Measurements from ENCODE around the gene CFAP73.
"Not testable (repeated sequence)": the region's sequence is repeated elsewhere in the genome, so short reads cannot be mapped to it uniquely, and the experiment has no call there.

The CFAP73 gene

DNA sequence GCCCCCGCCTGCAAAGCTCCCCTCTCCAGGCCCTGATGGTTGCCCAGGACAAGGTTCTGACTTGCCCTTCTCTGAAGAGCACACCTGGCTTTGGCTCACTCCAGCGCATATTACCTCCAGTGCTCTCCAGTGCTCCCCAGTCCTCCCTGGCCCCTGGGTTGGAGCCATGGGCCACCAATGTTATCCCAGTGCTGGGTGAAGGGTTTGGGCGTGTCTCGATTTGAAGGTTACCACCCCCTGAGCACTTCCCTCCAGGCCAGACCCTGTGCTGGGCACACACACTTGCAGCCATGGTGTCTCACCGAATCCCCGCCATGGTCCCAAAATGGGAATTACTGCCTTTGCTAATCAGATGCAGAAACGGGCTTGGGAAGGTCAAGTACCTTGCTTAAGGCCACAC is 47.1 kb downstream of the CFAP73 start:
- DNase-seq: no peak

DNA sequence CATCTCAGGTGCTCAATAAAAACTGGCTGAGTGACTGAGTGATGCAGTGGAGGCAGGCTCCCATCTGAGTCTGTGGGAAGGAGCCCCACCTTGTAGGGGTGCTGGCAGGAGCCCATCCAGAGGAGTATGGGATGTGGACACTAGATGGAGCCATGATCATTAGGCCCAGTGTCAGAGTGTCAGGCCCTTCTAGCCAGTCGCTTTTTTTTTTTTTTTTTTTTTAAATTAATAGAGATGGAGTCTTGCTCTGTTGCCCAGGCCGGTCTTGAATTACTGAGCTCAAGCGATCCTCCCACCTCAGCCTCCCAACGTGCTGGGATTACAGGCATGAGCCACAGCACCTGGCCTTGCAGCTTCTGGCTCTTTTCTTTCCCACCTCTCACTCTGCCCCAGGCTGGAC is 47.5 kb downstream of the CFAP73 start:
- DNase-seq: peak; percentile 39

DNA sequence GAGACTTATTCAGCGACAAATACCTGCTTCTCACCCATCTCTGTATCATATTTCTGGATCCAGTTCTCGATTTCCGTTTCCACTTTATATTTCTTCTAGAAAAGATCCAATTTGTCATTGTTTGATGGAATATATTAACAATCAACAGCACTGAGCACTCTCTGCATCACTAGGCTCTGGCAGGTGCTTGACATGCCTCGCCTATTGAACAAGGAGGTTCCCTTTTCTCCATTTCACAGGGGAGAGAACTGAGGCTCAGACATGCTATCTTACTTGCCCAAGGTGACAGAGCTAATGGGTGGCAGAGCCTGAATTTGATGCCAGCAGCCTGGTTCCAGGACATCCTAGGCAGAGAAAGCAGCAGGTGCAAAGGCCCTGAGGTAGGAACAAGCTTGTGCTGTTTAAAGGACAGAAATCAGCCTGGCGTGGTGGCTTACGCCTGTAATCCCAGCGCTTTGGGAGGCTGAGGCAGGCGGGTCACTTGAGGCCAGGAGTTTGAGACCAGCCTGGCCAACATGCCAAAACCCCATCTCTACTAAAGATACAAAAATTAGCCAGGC is 48.1 kb downstream of the CFAP73 start:
- no peak for DNase-seq

DNA sequence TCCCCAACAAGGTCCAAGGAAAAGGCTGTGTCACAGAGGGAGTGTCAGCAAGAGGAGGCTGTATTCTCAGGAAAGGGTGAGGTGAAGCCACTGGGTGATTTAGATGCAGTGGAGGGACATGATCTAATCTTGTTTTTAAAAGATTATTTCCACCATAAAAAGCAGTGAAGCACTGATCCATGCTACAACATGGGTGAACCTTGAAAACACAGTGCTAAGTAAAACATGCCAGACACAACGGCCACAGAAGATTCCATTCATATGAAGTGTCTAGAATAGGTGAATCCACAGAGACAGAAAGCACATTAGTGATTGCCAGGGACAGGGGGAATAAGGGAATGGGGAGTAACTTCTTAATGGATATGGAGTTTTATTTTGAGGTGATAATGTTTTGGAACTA is 48.8 kb downstream of the CFAP73 start:
- DNase-seq: no peak

DNA sequence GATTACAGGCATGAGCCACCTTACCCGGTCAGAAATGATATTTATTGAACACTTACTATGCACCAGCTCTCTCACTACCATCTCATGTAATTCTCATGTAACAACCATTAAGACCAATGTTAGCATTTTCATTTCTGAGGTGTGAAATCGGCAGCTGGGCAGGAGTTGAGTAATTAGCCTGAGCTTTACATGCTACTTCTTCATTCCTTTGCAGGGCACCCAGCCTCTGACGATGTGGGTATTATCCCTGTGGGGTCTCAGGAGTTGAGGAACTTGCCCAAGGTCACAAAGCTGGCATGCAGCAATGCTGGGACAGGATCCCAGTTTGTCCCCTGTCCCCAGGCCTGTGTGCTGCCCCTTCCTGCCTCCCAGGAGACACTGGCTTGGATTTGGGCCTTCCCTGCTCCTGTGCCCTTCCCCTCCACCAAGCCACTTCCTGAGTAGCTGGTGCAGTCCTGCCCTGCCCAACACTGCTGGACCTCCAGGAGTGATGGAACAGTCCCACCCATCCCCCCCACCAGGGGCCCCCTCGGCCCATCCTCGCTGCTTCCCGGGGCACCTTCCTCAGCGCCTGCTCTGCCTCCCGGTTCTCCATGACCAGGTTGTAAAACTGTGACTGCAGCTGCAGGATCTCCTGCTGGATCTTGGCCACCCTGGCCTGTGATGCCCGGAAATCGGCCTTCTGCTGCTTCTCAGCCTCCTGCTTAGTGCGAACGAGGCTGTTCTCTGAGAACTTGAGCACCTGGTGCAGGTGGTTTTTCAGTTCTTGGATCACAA is 50.7 kb downstream of the CFAP73 start:
- DNase-seq: no peak

DNA sequence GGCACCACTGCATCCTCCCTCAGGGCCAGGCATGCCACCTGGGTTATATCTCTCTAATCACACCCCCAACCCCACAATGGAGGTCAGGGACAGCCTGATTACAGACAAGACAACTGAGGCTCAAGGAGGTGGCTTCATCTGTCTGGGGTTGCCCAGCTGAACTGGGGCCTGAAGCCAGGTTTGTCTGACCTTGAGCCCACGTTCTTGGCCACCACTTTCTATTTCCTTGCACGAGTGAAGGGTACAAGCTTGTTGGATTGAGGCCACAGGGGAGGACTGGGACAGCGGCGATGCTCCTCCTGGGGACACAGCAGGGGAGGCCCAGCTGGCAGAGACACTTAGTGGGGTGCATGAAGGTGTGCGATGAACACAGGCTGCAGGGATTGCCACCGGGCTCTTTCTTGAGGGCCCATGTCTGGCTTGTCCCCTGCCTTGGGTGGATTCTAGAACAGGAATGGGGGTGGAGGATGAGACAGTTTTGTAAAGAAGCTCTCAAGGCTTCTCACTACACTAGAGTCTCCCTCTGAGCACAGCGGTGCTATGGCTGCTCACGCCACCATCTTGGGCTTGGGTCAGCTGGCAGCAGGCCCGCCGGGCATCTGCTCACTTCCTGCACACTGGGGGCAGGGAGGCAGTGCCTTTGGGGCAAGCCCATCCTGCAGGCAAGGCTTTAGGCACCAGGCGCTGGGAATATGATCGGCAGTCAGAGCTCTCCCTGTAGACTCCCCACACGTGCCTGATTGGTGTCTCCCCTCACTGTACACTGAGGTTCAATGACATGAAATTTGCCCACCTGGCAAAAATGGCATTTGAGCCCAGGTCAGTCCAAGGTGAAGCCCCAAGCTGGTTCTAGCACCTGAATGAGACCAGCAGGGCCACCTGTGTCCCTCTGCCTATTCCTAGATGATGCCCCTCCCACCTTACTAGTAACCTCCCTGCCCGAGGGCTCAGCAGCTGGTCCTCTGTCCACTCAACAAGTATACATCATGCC is 52.0 kb downstream of the CFAP73 start:
- DNase-seq: no peak

DNA sequence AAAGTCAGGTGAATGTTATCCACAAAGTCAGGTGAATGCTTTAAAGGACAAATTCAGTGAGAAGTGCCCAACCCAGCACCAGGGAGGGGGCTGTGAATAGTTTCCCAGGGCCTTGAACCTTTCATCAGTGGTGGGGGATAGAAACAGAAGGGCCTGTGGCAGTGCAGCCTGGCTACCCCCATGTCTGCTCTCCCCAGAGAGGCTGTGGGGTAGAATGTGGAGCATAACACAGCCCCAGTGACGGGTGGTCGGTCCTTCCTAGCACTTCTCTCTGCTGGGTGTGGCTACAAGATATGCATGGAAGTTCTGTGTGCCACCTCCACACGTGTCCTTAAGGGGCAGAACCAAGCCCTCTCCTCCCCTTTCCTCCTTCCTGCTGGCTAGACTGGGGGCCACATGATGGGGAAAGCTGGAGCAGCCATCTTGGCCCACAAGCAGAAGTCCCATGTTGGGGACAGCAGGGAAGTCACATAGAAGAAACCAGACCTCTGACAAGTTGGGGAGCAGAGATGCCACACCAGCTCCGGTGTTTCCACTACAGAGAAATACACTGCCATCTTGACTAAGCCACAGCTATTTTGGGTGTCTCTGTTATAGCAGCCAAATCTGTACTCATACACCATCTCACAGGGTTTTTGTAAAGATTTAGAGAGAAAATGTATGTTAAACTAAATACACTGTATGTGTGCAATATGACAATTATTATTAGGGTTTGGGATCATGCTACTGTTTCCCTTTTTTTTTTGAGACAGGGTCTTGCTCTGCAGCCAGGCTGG is 53.0 kb downstream of the CFAP73 start:
- DNase-seq: no peak

DNA sequence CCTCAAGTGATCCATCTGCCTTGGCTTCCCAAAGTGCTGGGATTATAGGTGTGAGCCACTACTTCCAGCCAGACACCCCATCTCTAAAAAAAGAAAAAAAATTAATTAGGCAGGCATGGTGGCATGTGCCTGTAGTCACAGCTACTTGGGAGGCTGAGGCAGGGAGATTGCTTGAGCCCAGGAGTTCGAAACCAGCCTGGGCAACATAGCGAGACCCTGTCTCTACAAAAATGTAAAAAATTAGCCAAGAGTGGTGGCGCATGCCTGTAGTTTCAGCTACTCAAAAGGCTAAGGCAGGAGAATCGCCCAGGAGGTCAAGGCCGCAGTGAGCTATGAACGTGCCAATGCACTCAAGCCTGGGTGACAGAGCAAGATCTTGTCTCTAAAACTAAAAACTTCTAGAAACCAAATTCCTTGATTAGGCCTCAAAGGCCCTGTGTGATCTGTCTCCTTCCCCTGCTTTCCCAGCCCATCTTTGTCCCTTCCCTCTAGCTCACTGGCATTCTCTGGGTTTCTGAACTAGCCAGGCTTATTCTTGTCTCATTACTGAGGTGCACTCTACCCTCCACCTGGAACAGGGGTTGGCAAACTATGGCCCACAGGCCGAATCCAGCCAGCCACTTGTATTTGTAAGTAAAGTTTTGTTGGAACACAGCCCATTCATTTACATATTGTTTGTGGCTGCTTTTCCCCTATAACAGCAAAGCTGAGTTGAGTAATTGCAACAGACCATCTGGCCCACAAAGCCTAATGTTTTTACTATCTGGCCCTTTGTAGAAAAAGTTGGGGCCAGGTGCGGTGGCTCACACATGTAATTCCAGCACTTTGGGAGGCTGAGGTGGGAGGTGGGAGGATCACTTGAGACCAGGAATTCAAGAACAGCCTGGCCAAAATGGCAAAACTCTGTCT is 54.6 kb downstream of the CFAP73 start:
- no peak for DNase-seq

DNA sequence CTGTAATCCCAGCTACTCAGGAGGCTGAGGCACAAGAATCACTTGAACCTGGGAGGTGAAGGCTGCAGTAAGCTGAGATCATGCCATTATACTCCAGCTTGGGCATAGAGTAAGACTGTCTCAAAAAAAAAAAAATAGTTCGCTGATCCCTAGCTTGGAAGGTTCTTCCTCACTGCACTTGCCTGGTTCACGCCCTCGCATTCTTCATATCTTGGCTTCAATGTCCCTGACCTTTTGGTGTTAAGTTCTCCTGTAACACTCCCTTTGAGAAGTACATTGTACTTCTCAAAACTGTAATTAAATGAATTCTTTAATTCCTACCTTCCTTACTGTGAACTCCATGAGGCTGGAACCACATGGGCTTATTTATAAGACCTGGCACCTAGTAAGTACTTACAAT is 55.3 kb downstream of the CFAP73 start:
- no peak for DNase-seq

DNA sequence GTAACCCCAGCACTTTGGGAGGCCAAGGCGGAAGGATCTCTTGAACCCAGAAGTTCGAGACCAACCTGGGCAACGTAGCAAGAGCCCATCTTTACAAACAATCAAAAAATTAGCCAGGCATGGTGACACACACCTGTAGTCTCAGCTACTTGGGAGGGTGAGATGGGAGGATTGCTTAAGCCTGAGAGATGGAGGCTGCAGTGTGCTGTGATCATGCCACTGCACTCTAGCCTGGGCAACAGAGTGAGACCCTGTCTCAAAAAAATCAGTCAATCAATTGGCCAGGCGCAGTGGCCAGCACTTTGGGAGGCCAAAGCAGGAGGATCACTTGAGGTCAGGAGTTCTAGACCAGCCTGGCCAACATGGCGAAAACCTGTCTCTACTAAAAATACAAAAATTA is 57.3 kb downstream of the CFAP73 start:
- DNase-seq: not testable (repeated sequence)

DNA sequence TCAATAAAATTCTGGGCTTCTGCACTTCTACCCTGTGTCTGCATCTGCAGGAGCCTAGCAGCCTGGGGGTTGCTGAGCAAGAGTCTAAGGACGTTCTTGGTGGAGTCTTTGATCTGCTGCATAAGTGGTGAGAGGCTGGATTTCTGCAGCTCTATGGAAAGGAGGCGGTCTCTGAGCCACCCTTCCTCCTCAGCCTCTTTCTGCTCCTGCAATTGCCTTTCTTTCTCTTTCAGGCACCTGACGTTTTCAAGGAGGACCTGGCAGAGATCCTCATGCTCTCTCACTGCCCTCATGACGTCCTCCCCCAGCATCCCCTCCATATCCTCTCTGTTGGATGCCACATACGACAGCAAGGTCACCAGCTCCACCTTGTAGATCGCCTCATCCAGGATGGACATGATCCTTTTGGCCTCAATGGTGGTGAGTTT is 58.1 kb downstream of the CFAP73 start:
- DNase-seq: no peak

DNA sequence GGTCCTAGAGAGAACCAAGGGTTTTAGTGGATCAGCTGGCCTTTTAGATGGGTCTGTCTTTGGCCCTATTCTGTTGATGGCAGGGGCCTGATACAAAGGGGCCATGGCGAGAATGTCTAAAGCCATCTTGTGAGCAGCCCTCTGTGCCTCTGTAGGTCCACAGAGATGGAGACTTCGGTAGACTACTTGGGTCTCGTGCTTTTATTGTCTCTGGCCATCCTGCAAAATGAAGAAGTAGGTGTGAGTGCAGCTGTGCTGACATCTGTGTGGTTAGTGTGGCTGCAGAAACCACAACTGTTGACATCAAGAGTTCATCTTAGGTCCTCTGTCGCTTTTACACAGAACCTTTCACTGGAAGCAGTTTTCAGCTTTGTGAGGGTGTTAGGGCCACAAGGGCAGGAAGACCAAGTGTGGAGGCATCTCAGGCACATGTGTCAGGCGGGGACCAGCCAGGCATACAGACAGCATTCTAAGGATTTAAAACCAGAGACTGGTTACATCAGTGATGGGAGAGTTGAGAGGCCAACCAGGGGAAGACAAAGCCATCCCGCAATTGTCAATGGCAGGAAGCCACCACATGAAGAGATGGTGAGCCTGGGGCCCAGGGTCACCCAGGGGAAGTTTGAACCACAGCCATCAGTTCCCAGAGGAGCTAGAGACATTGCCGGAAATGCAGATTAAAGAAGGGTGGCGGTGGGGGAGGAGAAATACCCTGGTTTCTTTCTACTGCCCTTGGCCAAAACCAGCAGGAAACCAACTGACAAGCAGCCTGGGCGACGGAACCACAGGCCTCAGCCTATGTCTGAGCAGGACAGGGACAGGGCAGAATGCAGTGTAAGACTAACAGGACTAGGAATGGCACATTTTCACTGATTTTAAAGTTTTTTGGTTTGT is 58.8 kb downstream of the CFAP73 start:
- DNase-seq: no peak
